Measurements from ENCODE around the gene CRYBG2.

DNA sequence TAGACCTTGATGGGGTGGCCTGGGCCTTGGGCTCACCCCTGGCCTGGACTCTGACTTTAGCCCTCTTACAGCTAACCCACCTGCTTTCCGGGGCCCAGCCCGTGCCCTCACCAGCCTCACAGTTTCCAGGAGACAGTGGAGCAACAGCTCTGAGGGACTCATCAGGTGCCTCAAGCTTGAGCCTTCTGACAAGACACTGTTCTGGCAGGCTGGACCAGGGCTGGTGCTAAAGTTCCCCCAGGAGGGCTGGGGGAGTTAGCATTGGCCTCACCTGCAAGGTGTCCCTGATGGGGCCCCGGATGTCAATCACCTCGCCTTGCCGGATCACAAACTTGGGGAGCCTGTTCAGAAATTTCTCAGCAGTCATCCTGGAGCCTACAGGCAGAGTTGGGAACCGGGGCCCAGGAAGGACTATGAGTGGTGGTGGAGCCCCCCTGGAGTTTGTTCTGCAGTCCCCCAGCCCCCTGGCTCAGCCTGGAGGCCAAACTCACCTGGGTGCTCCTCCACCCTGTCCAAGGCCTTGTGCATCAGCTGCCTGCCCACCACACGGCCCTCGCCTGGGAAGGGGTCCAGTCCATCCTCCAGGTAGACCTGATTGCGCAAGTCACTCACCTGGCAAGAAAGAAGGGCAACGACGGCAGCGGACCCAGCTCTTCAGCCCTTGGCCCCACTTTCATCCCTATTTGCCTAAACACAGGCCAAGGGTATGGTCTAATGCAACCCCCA lies 69.9 kb downstream of the CRYBG2 start:
- TF ChIP-seq CTCF (IDR thresholded peaks at IDR 0.05) (no peak), POLR2A (IDR thresholded peaks at IDR 0.05) (no peak)
